GM23338 (cell line): ENCODE results near the gene ZHX3.

Experiments used
- EZH2 ChIP-seq: fragments of 200-600 bp; sonication (generic); IDR thresholded peaks from one replicate; pipeline ENCODE4 v1.8.0; 2017; ENCODE audit warnings: antibody characterized with exemption, mild to moderate bottlenecking, low read depth; ENCODE audit not compliant: unreplicated experiment
- EZH2phosphoT487 ChIP-seq: fragments of 200-600 bp; sonication (generic); IDR thresholded peaks from one replicate; pipeline ENCODE4 v1.8.1; 2018; ENCODE audit warnings: antibody characterized with exemption; ENCODE audit not compliant: unreplicated experiment
- JUNB ChIP-seq: IDR thresholded peaks from one replicate; pipeline ENCODE4 v1.6.1; 2016; ENCODE audit warnings: antibody characterized with exemption; ENCODE audit not compliant: unreplicated experiment
- POLR2AphosphoS5 ChIP-seq: IDR thresholded peaks from 2 replicates; pipeline ENCODE4 v1.6.1; 2016; ENCODE audit warnings: antibody characterized with exemption, low read depth
- ZNF114 ChIP-seq: fragments of 250-450 bp; sonication (Bioruptor Pico); IDR thresholded peaks from 2 replicates; pipeline ENCODE4 v1.5.0; 2020; ENCODE audit warnings: mild to moderate bottlenecking, moderate library complexity
- TF ChIP-seq, protein P1 (sequence below), 2 experiments: fragments of 200-600 bp in 1 of 2; sonication (generic) in 1 of 2; conservative IDR thresholded peaks; 2 replicates each; pipeline versions ENCODE4 v1.5.1 to v1.6.1; 2016 to 2017; ENCODE audit warnings: antibody characterized with exemption in 2 of 2, low read depth in 2 of 2, mild to moderate bottlenecking in 2 of 2, moderate library complexity in 1 of 2
- TF ChIP-seq, protein P2 (sequence below): IDR thresholded peaks from one replicate; pipeline ENCODE4 v1.6.1; 2018; ENCODE audit warnings: antibody characterized with exemption; ENCODE audit not compliant: unreplicated experiment

DNA sequence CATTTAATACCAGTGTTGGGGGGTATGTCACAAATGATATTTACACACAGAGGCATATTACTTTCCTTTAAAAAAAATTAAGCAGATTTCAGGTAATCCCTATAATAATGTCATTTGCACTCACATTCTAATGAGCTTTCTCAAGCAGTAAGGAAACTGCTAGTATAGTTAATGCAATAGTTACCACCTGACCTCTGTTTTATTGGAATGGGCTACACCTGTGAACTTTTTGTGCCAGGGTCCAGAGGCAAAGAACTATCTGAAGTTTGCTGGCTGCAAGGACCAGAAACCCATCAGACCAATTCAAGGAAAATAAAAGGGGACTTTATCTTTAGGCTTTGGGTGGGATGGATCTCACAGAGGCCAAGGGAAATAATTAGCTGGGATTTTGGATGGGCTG lies 2.9 kb upstream of the ZHX3 start:
- no peak for TF ChIP-seq JUNB
- TF ChIP-seq, protein P1, sequence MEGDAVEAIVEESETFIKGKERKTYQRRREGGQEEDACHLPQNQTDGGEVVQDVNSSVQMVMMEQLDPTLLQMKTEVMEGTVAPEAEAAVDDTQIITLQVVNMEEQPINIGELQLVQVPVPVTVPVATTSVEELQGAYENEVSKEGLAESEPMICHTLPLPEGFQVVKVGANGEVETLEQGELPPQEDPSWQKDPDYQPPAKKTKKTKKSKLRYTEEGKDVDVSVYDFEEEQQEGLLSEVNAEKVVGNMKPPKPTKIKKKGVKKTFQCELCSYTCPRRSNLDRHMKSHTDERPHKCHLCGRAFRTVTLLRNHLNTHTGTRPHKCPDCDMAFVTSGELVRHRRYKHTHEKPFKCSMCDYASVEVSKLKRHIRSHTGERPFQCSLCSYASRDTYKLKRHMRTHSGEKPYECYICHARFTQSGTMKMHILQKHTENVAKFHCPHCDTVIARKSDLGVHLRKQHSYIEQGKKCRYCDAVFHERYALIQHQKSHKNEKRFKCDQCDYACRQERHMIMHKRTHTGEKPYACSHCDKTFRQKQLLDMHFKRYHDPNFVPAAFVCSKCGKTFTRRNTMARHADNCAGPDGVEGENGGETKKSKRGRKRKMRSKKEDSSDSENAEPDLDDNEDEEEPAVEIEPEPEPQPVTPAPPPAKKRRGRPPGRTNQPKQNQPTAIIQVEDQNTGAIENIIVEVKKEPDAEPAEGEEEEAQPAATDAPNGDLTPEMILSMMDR (conservative IDR thresholded peaks at IDR 0.05; ENCODE audit: low read depth in 2 of 2), result no peak
- no peak for TF ChIP-seq EZH2
- no peak for TF ChIP-seq ZNF114 (CRISPR knock-in tag)
- TF ChIP-seq POLR2AphosphoS5, result no peak
- TF ChIP-seq EZH2phosphoT487, result no peak
- TF ChIP-seq, protein P2, sequence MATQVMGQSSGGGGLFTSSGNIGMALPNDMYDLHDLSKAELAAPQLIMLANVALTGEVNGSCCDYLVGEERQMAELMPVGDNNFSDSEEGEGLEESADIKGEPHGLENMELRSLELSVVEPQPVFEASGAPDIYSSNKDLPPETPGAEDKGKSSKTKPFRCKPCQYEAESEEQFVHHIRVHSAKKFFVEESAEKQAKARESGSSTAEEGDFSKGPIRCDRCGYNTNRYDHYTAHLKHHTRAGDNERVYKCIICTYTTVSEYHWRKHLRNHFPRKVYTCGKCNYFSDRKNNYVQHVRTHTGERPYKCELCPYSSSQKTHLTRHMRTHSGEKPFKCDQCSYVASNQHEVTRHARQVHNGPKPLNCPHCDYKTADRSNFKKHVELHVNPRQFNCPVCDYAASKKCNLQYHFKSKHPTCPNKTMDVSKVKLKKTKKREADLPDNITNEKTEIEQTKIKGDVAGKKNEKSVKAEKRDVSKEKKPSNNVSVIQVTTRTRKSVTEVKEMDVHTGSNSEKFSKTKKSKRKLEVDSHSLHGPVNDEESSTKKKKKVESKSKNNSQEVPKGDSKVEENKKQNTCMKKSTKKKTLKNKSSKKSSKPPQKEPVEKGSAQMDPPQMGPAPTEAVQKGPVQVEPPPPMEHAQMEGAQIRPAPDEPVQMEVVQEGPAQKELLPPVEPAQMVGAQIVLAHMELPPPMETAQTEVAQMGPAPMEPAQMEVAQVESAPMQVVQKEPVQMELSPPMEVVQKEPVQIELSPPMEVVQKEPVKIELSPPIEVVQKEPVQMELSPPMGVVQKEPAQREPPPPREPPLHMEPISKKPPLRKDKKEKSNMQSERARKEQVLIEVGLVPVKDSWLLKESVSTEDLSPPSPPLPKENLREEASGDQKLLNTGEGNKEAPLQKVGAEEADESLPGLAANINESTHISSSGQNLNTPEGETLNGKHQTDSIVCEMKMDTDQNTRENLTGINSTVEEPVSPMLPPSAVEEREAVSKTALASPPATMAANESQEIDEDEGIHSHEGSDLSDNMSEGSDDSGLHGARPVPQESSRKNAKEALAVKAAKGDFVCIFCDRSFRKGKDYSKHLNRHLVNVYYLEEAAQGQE, result no peak
